ENCODE data around the gene CLPSL1.

The CLPSL1 gene

GRCh38 chr6:35747877-35748276 is 32.9 kb upstream of the CLPSL1 start:
- 0 out of 2 replicates have a peak, but pooled peaks cover 6% of the 10 kb centered on the region for H3K9me3 ChIP-seq (ENCODE audit: low read length)
- no peaks in the 10 kb centered on the region for H3F3A ChIP-seq (ENCODE audit: insufficient read depth, low read length)
- H2AFZ ChIP-seq (ENCODE audit: low read length) = no peak overlapping the region
- no peaks in the 10 kb centered on the region for H3K79me2 ChIP-seq (ENCODE audit: insufficient read depth, low read length)
- H3K36me3 ChIP-seq (ENCODE audit: insufficient read depth, low read length) = peaks cover 5% of the 10 kb centered on the region; the same call in 1 of the 2 replicates
- H3K9me2 ChIP-seq (ENCODE audit: low read depth, low read length) = no peaks in the 10 kb centered on the region
- no peak overlapping the region for H3K4me3 ChIP-seq (ENCODE audit: low read depth, low read length, poor library complexity, severe bottlenecking)
- H4K20me1 ChIP-seq (ENCODE audit: insufficient read depth, low read length) = no peaks in the 10 kb centered on the region
- H3K9ac ChIP-seq (ENCODE audit: low read length) = no peak overlapping the region
- no peak for TF ChIP-seq CTCF (IDR thresholded peaks at IDR 0.05; ENCODE audit: low read length)
- no peak for TF ChIP-seq EZH2 (IDR thresholded peaks at IDR 0.05; ENCODE audit: borderline replicate concordance, low read length)
- no peaks in the 10 kb centered on the region for H3K4me1 ChIP-seq (ENCODE audit: insufficient read depth, low read length, severe bottlenecking)
- H3K27me3 ChIP-seq (ENCODE audit: insufficient read depth, low read length) = peaks cover 6% of the 10 kb centered on the region; the same call in 1 of the 2 replicates
- H3K27ac ChIP-seq (ENCODE audit: low read depth, low read length, poor library complexity, severe bottlenecking) = no peak overlapping the region
- no peak overlapping the region for H3K4me2 ChIP-seq (ENCODE audit: low read length)

- no peak overlapping the region for H3K4me3 ChIP-seq (ENCODE audit: low read depth, low read length, poor library complexity, severe bottlenecking)
- H3K4me1 ChIP-seq (ENCODE audit: insufficient read depth, low read length, severe bottlenecking) = no peaks in the 10 kb centered on the region
- no peaks in the 10 kb centered on the region for H3K9me2 ChIP-seq (ENCODE audit: low read depth, low read length)
- H3K9ac ChIP-seq (ENCODE audit: low read length) = no peak overlapping the region
- H2AFZ ChIP-seq (ENCODE audit: low read length) = no peak overlapping the region
- H3K79me2 ChIP-seq (ENCODE audit: insufficient read depth, low read length) = no peaks in the 10 kb centered on the region
- no peaks in the 10 kb centered on the region for H4K20me1 ChIP-seq (ENCODE audit: insufficient read depth, low read length)
- peaks cover 5% of the 10 kb centered on the region; the same call in 1 of the 2 replicates for H3K36me3 ChIP-seq (ENCODE audit: insufficient read depth, low read length)
- no peaks in the 10 kb centered on the region for H3F3A ChIP-seq (ENCODE audit: insufficient read depth, low read length)
- H3K9me3 ChIP-seq (ENCODE audit: low read length) = 0 out of 2 replicates have a peak, but pooled peaks cover 6% of the 10 kb centered on the region
- peaks cover 6% of the 10 kb centered on the region; the same call in 1 of the 2 replicates for H3K27me3 ChIP-seq (ENCODE audit: insufficient read depth, low read length)
- TF ChIP-seq EZH2 (IDR thresholded peaks at IDR 0.05; ENCODE audit: borderline replicate concordance, low read length) (no peak), CTCF (IDR thresholded peaks at IDR 0.05; ENCODE audit: low read length) (no peak)
- H3K27ac ChIP-seq (ENCODE audit: low read depth, low read length, poor library complexity, severe bottlenecking) = no peak overlapping the region
- no peak overlapping the region for H3K4me2 ChIP-seq (ENCODE audit: low read length)
Observed at GRCh38 chr6:35750557-35750956, 30.3 kb upstream of the CLPSL1 start.

GRCh38 chr6:35751594-35751993 is 29.2 kb upstream of the CLPSL1 start:
- Histone ChIP-seq H3K36me3 (ENCODE audit: insufficient read depth, low read length) (peaks cover 5% of the 10 kb centered on the region; the same call in 1 of the 2 replicates), H3K27ac (ENCODE audit: low read depth, low read length, poor library complexity, severe bottlenecking) (no peak overlapping the region), H3K9me2 (ENCODE audit: low read depth, low read length) (no peaks in the 10 kb centered on the region), H2AFZ (ENCODE audit: low read length) (no peak overlapping the region), H3K27me3 (ENCODE audit: insufficient read depth, low read length) (peaks cover 6% of the 10 kb centered on the region; the same call in 1 of the 2 replicates), H3K4me1 (ENCODE audit: insufficient read depth, low read length, severe bottlenecking) (no peaks in the 10 kb centered on the region), H3F3A (ENCODE audit: insufficient read depth, low read length) (no peaks in the 10 kb centered on the region), H4K20me1 (ENCODE audit: insufficient read depth, low read length) (no peaks in the 10 kb centered on the region), H3K4me3 (ENCODE audit: low read depth, low read length, poor library complexity, severe bottlenecking) (no peak overlapping the region), H3K79me2 (ENCODE audit: insufficient read depth, low read length) (no peaks in the 10 kb centered on the region), H3K4me2 (ENCODE audit: low read length) (no peak overlapping the region), H3K9me3 (ENCODE audit: low read length) (0 out of 2 replicates have a peak, but pooled peaks cover 6% of the 10 kb centered on the region), H3K9ac (ENCODE audit: low read length) (no peak overlapping the region)
- TF ChIP-seq CTCF (IDR thresholded peaks at IDR 0.05; ENCODE audit: low read length) (no peak), EZH2 (IDR thresholded peaks at IDR 0.05; ENCODE audit: borderline replicate concordance, low read length) (no peak)

Measured in OCI-LY1 (cell line).